H54 (cell line): ENCODE data around the gene PDE6B.

ENCODE experiments used
- DNase-seq: peaks from one replicate; pipeline ENCODE4 v3.0.0; 2011; ENCODE audit warnings: low spot score, mixed read lengths; ENCODE audit not compliant: insufficient read length
- FAIRE-seq: peaks from 3 replicates; lab custom pipeline; 2011; peaks lifted over from hg19 to GRCh38; lab: Jason Lieb, UNC
- POLR2A ChIP-seq: IDR thresholded peaks from 2 replicates; pipeline ENCODE4 v1.6.1; 2011; ENCODE audit warnings: low read depth, mild to moderate bottlenecking, low read length

Gene PDE6B

GRCh38 chr4:678331-679103 is 53.1 kb downstream of the PDE6B start:
- FAIRE-seq (no peak), DNase-seq (no peak)
- no peak for TF ChIP-seq POLR2A

GRCh38 chr4:679104-679481 is 53.7 kb downstream of the PDE6B start:
- no peak for TF ChIP-seq POLR2A
- DNase-seq = no peak
- FAIRE-seq = no peak

- DNase-seq = no peak
- no peak for FAIRE-seq
- TF ChIP-seq POLR2A = no peak
These were observed 54.3 kb downstream of the PDE6B start for GRCh38 chr4:679629-680028.

GRCh38 chr4:680091-680490 is 54.7 kb downstream of the PDE6B start:
- FAIRE-seq (no peak), DNase-seq (no peak)
- TF ChIP-seq POLR2A = no peak

- FAIRE-seq = no peak
- TF ChIP-seq POLR2A = no peak
- no peak for DNase-seq
These were observed 55.2 kb downstream of the PDE6B start for GRCh38 chr4:680551-680927.

GRCh38 chr4:680928-681645 is 55.7 kb downstream of the PDE6B start:
- no peak for TF ChIP-seq POLR2A
- DNase-seq (no peak), FAIRE-seq (no peak)

- no peak for FAIRE-seq
- no peak for DNase-seq
These were observed 56.5 kb downstream of the PDE6B start for GRCh38 chr4:681736-682451.

GRCh38 chr4:682490-683172 is 57.3 kb downstream of the PDE6B start:
- FAIRE-seq = no peak
- no peak for TF ChIP-seq POLR2A
- DNase-seq = no peak

More at GRCh38 chr4:681736-682451, 56.5 kb downstream of the PDE6B start:
- no peak for TF ChIP-seq POLR2A

- DNase-seq (no peak), FAIRE-seq (no peak)
- TF ChIP-seq POLR2A = no peak
These were observed 58.0 kb downstream of the PDE6B start for GRCh38 chr4:683247-683897.

- DNase-seq = peak; percentile 58
- no peak for FAIRE-seq
- no peak for TF ChIP-seq POLR2A
These were observed 58.7 kb downstream of the PDE6B start for GRCh38 chr4:683982-684622.

GRCh38 chr4:684623-685327 is 59.4 kb downstream of the PDE6B start:
- FAIRE-seq = no peak
- no peak for DNase-seq
- TF ChIP-seq POLR2A = no peak
